Fibroblast of skin of abdomen (primary cell): ENCODE data around the gene NPHP4.

ENCODE experiments used
- DNase-seq: peaks from one replicate; pipeline ENCODE4 v3.0.0-alpha.2; 2013

The NPHP4 gene

GRCh38 chr1:5989286-5989605, 3.0 kb downstream of the NPHP4 start:
- DNase-seq = no peak

- DNase-seq = no peak
Measured at GRCh38 chr1:5988596-5989285, 3.5 kb downstream of the NPHP4 start.

GRCh38 chr1:5986018-5986417, 6.2 kb downstream of the NPHP4 start:
- DNase-seq = no peak

- no peak for DNase-seq
Measured at GRCh38 chr1:5985250-5985649, 7.0 kb downstream of the NPHP4 start.

GRCh38 chr1:5983361-5984103, 8.7 kb downstream of the NPHP4 start:
- DNase-seq = peak; percentile 89

GRCh38 chr1:5982868-5983267, 9.4 kb downstream of the NPHP4 start:
- DNase-seq = peak; percentile 74

- DNase-seq = no peak
Measured at GRCh38 chr1:5982276-5982675, 9.9 kb downstream of the NPHP4 start.

- no peak for DNase-seq
Measured at GRCh38 chr1:5981009-5981380, 11.2 kb downstream of the NPHP4 start.

- DNase-seq = peak; percentile 60
Measured at GRCh38 chr1:5980314-5981008, 11.8 kb downstream of the NPHP4 start.

GRCh38 chr1:5979536-5980313, 12.5 kb downstream of the NPHP4 start:
- DNase-seq = no peak

- no peak for DNase-seq
Measured at GRCh38 chr1:5978452-5978851, 13.8 kb downstream of the NPHP4 start.

- DNase-seq = no peak
Measured at GRCh38 chr1:5977494-5978444, 14.5 kb downstream of the NPHP4 start.

GRCh38 chr1:5976726-5977493, 15.3 kb downstream of the NPHP4 start:
- no peak for DNase-seq

- DNase-seq = no peak
Measured at GRCh38 chr1:5976231-5976630, 16.0 kb downstream of the NPHP4 start.

- peak; percentile 59 for DNase-seq
Measured at GRCh38 chr1:5975133-5975880, 16.9 kb downstream of the NPHP4 start.

- DNase-seq = no peak
Measured at GRCh38 chr1:5974631-5975030, 17.6 kb downstream of the NPHP4 start.

GRCh38 chr1:5973771-5974170, 18.5 kb downstream of the NPHP4 start:
- no peak for DNase-seq

GRCh38 chr1:5972198-5972520, 20.1 kb downstream of the NPHP4 start:
- no peak for DNase-seq

- DNase-seq = no peak
Measured at GRCh38 chr1:5971471-5972197, 20.6 kb downstream of the NPHP4 start.
